BJ (cell line): ENCODE data around the gene HK2. TPM values are rescaled to one million over a fixed set of nuclear protein-coding genes. Genes with fewer than 3 reads are reported as not detected.

Source experiments
- CTCF ChIA-PET: fragments of 350-600 bp; formaldehyde crosslinking; extraction: SDS; loops from one replicate; lab custom pipeline; 2021; ENCODE audit warnings: antibody characterized with exemption, inconsistent platforms; lab: Yijun Ruan, JAX
- POLR2A ChIA-PET: fragments of 300-600 bp; sonication (Branson Sonifier 250); formaldehyde crosslinking; extraction: SDS; loops from one replicate; lab custom pipeline; 2021; ENCODE audit warnings: antibody characterized with exemption; lab: Charles Lee
- DNase-seq: peaks from one replicate; pipeline ENCODE4 v3.0.0-alpha.2; 2011; ENCODE audit warnings: low read depth
- H3K27me3 ChIP-seq: 2 replicates; pipeline ENCODE4 v1.6.0; 2011; ENCODE audit warnings: low read length; ENCODE audit not compliant: control insufficient read depth, insufficient read depth
- H3K36me3 ChIP-seq: 2 replicates; pipeline ENCODE4 v1.5.1; 2011; ENCODE audit warnings: low read length; ENCODE audit not compliant: control insufficient read depth, insufficient read depth
- H3K4me3 ChIP-seq: 2 replicates; pipeline ENCODE4 v1.5.1; 2011; ENCODE audit warnings: low read depth, mild to moderate bottlenecking, control low read depth, low read length
- CTCF ChIP-seq: IDR thresholded peaks from 2 replicates; pipeline ENCODE4 v1.5.1; 2011; ENCODE audit warnings: low read depth, mild to moderate bottlenecking, control low read depth, inconsistent platforms, low read length, moderate library complexity; ENCODE audit not compliant: insufficient read depth
- polyA plus RNA-seq: library from polyadenylated mRNA; depleted of rRNA; stranded (reverse); fragments of >200 nt; gene quantifications from 2 replicates; pipeline ENCODE4 v1.2.3, GENCODE V29; 2011; rRNA removed

Gene HK2
- polyA plus RNA-seq, 1 experiment, result 21.8 TPM

- Histone ChIP-seq H3K36me3 (peaks cover 1% of the 10 kb centered on the region; the same call in 1 of the 2 replicates), H3K27me3 (no peaks in the 10 kb centered on the region), H3K4me3 (no peak overlapping the region)
- no peak for DNase-seq
- POLR2A ChIA-PET, result no interaction called here
- TF ChIP-seq CTCF, result no peak
- CTCF ChIA-PET, result interaction anchor here (1.3 kb wide), 1 partner anchor 523 kb away, joined by 3 read pairs; no protein-coding TSS in a partner anchor
Observed at GRCh38 chr2:74942263-74942662, 108.3 kb downstream of the HK2 start.

Other genes starting within 250 kb of the HK2 start
- gene M1AP, start 185.8 kb upstream of the HK2 start, polyA plus RNA-seq, result 0.33 and 0.47 TPM in 2 replicates
- 8.4 and 10.2 TPM in 2 replicates for gene SEMA4F, start 179.9 kb upstream of the HK2 start, polyA plus RNA-seq
- 32.2 and 54.0 TPM in 2 replicates for gene POLE4, start 124.5 kb downstream of the HK2 start, polyA plus RNA-seq